Epithelial cell of proximal tubule (primary cell): ENCODE results near the gene SNRPA. TPM values are rescaled to one million over a fixed set of nuclear protein-coding genes. Genes with fewer than 3 reads are reported as not detected.
"Not testable (repeated sequence)": the region's sequence is repeated elsewhere in the genome, so short reads cannot be mapped to it uniquely, and the experiment has no call there.

Experiments
- DNase-seq: peaks from one replicate; pipeline ENCODE4 v3.0.0-alpha.2; 2011; ENCODE audit warnings: low read depth
- H3K4me3 ChIP-seq: 2 replicates; pipeline ENCODE4 v1.5.1; 2011; ENCODE audit warnings: low read depth, mild to moderate bottlenecking, low read length
- CTCF ChIP-seq: conservative IDR thresholded peaks from 2 replicates; pipeline ENCODE4 v1.5.1; 2012; ENCODE audit warnings: low read depth, mild to moderate bottlenecking, low read length
- total RNA-seq: library from RNA; depleted of rRNA; stranded (reverse); fragments of >200 nt; gene quantifications from 2 replicates; pipeline ENCODE4 v1.2.3, GENCODE V29; 2015

Gene SNRPA
- total RNA-seq, 1 donor from 2014 or later: 169 TPM

GRCh38 chr19:40778706-40779284, 27.8 kb downstream of the SNRPA start:
- peak; percentile 16 for DNase-seq
- peak overlapping the region; percentile 76 for H3K4me3 ChIP-seq
- TF ChIP-seq CTCF: no peak

- DNase-seq: no peak
- H3K4me3 ChIP-seq: no peak overlapping the region
- no peak for TF ChIP-seq CTCF
Observed at GRCh38 chr19:40780582-40780981, 29.6 kb downstream of the SNRPA start.

GRCh38 chr19:40781140-40781539, 30.1 kb downstream of the SNRPA start:
- H3K4me3 ChIP-seq: no peak overlapping the region
- no peak for DNase-seq
- no peak for TF ChIP-seq CTCF

GRCh38 chr19:40783711-40784110, 32.7 kb downstream of the SNRPA start:
- no peak overlapping the region for H3K4me3 ChIP-seq
- TF ChIP-seq CTCF: no peak
- DNase-seq: no peak

GRCh38 chr19:40784146-40784545, 33.1 kb downstream of the SNRPA start:
- DNase-seq, H3K4me3 ChIP-seq: not testable (repeated sequence)

- no peak for TF ChIP-seq CTCF
- DNase-seq: no peak
- H3K4me3 ChIP-seq: no peak overlapping the region
Observed at GRCh38 chr19:40785526-40785925, 34.5 kb downstream of the SNRPA start.

GRCh38 chr19:40786060-40787037, 35.3 kb downstream of the SNRPA start:
- DNase-seq: no peak
- no peak for TF ChIP-seq CTCF
- H3K4me3 ChIP-seq: no peak overlapping the region
